ENCODE data around the gene WDR86.

The WDR86 gene

DNA sequence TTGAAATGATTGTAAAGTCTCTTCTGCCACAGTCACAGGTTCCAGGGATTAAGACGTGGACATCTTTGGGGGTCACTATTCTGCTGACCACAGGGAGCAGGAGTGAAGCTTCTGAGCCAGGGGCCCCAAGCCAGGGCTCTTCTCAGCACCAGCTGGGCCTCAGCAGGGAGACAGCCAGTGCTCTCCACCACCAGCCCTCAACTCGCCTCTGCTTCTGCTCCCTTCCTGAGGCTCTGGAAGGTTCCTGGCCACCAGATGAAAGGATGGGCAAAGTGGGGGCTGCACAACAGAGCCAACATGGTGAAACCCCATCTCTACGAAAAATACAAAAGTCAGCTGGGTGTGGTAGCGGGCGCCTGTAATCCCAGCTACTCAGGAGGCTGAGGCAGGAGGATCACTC lies 41.3 kb upstream of the WDR86 start:
- peaks cover 6% of the 10 kb centered on the region for H3K4me1 ChIP-seq (ENCODE audit: control insufficient read depth, insufficient read depth, low read length)
- peaks cover 7% of the 10 kb centered on the region; the same call in 1 of the 2 replicates for H3K27me3 ChIP-seq (ENCODE audit: control insufficient read depth, insufficient read depth, low read length)
- no peaks in the 10 kb centered on the region for H3K9me3 ChIP-seq (ENCODE audit: control insufficient read depth, insufficient read depth, low read depth, low read length)
- H3K27ac ChIP-seq (ENCODE audit: low read depth, low read length) = no peak overlapping the region
- H3K4me3 ChIP-seq (ENCODE audit: low read depth, low read length) = no peak overlapping the region
- no peak overlapping the region for H3K9ac ChIP-seq (ENCODE audit: low read length)
- no peaks in the 10 kb centered on the region for H3K36me3 ChIP-seq (ENCODE audit: control insufficient read depth, insufficient read depth, low read length)

DNA sequence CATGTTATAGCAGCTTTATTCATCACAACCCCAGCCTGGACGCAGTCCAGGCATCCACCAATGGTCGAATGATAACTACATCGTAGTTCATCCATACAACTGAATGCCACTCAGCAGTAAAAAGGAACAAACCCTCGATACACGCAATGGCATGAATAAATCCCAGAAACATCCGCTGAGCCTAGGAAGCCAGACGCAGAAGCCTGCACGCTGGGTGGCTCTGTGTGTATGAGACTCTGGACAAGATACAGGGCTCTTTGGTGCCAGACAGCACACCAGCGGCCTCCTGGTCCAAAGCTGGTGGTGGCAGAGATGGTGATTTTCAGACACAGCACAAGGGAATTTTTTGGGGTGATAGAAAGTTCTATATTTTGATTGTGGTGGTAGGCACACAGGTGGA lies 40.2 kb upstream of the WDR86 start:
- H3K36me3 ChIP-seq (ENCODE audit: control insufficient read depth, insufficient read depth, low read length) = no peaks in the 10 kb centered on the region
- H3K27me3 ChIP-seq (ENCODE audit: control insufficient read depth, insufficient read depth, low read length) = peaks cover 7% of the 10 kb centered on the region; the same call in 1 of the 2 replicates
- no peak overlapping the region for H3K9ac ChIP-seq (ENCODE audit: low read length)

DNA sequence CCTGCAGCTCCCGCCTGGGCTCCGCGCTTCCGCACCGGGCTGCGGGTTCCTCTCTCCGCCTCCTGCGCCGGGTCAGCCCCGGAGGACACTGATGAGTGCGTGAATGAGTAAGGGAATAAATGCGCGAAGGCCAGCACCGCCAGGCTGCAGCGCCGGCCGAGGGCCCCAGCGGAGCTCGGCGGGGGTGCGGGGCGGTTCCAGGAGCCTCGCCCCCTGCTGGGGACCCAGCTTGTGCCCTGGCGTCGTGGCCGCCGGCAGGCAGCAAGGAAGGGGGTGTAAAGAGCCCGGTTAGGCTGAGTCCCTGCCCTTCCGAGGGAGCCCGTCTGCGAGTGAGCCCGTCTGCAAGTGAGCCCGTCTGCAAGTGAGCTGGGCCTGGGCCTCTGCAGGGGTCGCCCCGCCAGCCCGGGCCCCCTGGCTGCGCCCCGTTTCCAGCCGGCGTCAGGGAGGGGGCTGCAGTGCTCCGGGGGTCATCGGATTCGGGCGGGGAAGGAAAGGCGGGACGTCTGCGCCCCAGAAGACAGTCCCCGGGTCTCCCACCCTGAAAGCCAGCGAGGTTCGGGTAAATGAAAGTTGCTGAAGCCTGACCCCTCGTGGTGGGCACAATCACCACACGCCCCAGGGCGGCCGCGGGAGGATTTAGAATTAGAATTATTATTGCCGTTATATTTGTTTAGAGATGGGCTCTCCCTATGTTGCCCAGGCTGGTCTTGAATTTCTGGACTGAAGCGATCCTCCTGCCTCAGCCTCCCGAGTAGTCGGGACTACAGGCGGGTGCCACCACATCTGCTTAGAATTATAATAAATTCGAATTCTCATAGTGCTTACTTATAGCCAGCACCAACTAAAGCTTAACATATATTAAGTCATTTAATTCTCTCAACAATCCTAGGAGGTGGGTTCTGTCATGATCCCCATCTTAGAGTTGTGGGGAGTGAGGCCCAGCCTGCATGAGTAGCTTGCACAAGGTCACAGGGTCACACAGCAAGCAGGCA lies 38.7 kb upstream of the WDR86 start:
- peaks cover 7% of the 10 kb centered on the region; the same call in 1 of the 2 replicates for H3K27me3 ChIP-seq (ENCODE audit: control insufficient read depth, insufficient read depth, low read length)
- H3K9me3 ChIP-seq (ENCODE audit: control insufficient read depth, insufficient read depth, low read depth, low read length) = no peaks in the 10 kb centered on the region
- H3K9ac ChIP-seq (ENCODE audit: low read length) = peak overlapping the region; percentile 45
- peaks cover 6% of the 10 kb centered on the region for H3K4me1 ChIP-seq (ENCODE audit: control insufficient read depth, insufficient read depth, low read length)
- no peak overlapping the region; the same call in 1 of the 2 replicates for H3K27ac ChIP-seq (ENCODE audit: low read depth, low read length)
- H3K4me3 ChIP-seq (ENCODE audit: low read depth, low read length) = peak overlapping the region; percentile 66
- no peaks in the 10 kb centered on the region for H3K36me3 ChIP-seq (ENCODE audit: control insufficient read depth, insufficient read depth, low read length)

More for the DNA sequence above, 40.2 kb upstream of the WDR86 start:
- no peak overlapping the region for H3K4me3 ChIP-seq (ENCODE audit: low read depth, low read length)
- no peak overlapping the region for H3K27ac ChIP-seq (ENCODE audit: low read depth, low read length)
- H3K9me3 ChIP-seq (ENCODE audit: control insufficient read depth, insufficient read depth, low read depth, low read length) = no peaks in the 10 kb centered on the region
- H3K4me1 ChIP-seq (ENCODE audit: control insufficient read depth, insufficient read depth, low read length) = peaks cover 6% of the 10 kb centered on the region

DNA sequence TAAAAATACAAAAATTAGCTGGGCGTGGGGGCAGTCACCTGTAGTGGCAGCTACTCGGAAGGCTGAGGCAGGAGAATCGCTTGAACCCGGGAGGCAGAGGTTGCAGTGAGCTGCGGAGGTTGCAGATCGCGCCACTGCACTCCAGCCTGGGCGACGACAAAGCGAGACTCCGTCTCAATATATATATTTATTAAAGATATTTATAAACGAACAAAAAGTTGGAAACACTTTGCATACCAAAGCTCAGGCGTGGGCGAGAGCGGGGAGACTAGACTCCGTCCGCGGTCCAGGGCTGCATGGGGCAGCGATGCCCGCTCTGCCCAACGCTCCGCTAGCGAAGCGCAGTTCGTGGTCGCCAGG lies 38.0 kb upstream of the WDR86 start:
- no peaks in the 10 kb centered on the region for H3K36me3 ChIP-seq (ENCODE audit: control insufficient read depth, insufficient read depth, low read length)
- no peaks in the 10 kb centered on the region for H3K9me3 ChIP-seq (ENCODE audit: control insufficient read depth, insufficient read depth, low read depth, low read length)
- peaks cover under 1% of the 10 kb centered on the region; the same call in 1 of the 2 replicates for H3K4me1 ChIP-seq (ENCODE audit: control insufficient read depth, insufficient read depth, low read length)
- peak overlapping the region; percentile 66 for H3K4me3 ChIP-seq (ENCODE audit: low read depth, low read length)
- peaks cover 7% of the 10 kb centered on the region; the same call in 1 of the 2 replicates for H3K27me3 ChIP-seq (ENCODE audit: control insufficient read depth, insufficient read depth, low read length)
- no peak overlapping the region for H3K27ac ChIP-seq (ENCODE audit: low read depth, low read length)
- no peak overlapping the region for H3K9ac ChIP-seq (ENCODE audit: low read length)

DNA sequence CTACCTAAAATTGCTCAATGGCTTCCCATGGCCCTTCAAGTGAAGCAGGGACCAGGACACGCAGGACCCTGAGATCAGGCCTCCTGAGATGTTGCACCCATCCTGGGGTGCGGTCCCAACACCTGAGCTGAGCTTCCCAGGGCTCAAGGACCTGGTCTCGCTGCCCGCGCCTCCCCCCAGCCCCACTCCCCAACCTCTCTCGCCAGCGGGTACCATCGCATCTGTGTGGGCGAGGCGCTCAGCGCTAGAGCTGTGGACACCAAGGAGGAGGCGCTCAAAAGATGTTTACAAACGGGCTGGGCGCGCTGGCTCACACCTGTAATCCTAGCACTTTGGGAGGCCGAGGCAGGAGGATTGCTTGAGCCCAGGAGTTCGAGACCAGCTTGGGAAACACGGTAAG lies 37.5 kb upstream of the WDR86 start:
- peaks cover 7% of the 10 kb centered on the region; the same call in 1 of the 2 replicates for H3K27me3 ChIP-seq (ENCODE audit: control insufficient read depth, insufficient read depth, low read length)
- H3K27ac ChIP-seq (ENCODE audit: low read depth, low read length) = no peak overlapping the region
- no peaks in the 10 kb centered on the region for H3K36me3 ChIP-seq (ENCODE audit: control insufficient read depth, insufficient read depth, low read length)
- H3K9ac ChIP-seq (ENCODE audit: low read length) = no peak overlapping the region
- no peaks in the 10 kb centered on the region for H3K9me3 ChIP-seq (ENCODE audit: control insufficient read depth, insufficient read depth, low read depth, low read length)
- no peak overlapping the region for H3K4me3 ChIP-seq (ENCODE audit: low read depth, low read length)
- H3K4me1 ChIP-seq (ENCODE audit: control insufficient read depth, insufficient read depth, low read length) = no peaks in the 10 kb centered on the region; the same call in 1 of the 2 replicates

DNA sequence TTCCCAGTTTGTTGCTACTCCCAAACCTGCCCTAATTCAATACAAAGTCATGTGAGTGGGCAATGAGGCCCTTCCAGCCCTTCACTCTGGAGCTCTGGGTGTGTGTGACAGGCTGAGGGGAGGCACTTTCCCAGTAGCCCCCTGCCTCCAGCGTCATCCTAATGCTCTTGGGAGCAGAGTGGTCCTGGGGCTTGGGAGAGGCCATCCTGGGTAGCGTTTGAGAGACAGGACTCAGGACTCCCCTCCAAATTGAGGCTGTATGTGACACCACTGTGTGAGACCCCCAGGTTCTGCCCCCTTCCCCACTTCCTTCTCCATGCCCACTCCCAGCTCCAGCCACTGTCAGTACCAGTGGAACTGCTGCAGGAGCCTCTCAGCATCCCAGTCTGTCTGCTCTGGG lies 36.6 kb upstream of the WDR86 start:
- Histone ChIP-seq H3K36me3 (ENCODE audit: control insufficient read depth, insufficient read depth, low read length) (no peaks in the 10 kb centered on the region), H3K27ac (ENCODE audit: low read depth, low read length) (no peak overlapping the region), H3K9me3 (ENCODE audit: control insufficient read depth, insufficient read depth, low read depth, low read length) (no peaks in the 10 kb centered on the region), H3K27me3 (ENCODE audit: control insufficient read depth, insufficient read depth, low read length) (peaks cover 7% of the 10 kb centered on the region; the same call in 1 of the 2 replicates), H3K4me3 (ENCODE audit: low read depth, low read length) (no peak overlapping the region), H3K4me1 (ENCODE audit: control insufficient read depth, insufficient read depth, low read length) (peaks cover 6% of the 10 kb centered on the region), H3K9ac (ENCODE audit: low read length) (no peak overlapping the region)

DNA sequence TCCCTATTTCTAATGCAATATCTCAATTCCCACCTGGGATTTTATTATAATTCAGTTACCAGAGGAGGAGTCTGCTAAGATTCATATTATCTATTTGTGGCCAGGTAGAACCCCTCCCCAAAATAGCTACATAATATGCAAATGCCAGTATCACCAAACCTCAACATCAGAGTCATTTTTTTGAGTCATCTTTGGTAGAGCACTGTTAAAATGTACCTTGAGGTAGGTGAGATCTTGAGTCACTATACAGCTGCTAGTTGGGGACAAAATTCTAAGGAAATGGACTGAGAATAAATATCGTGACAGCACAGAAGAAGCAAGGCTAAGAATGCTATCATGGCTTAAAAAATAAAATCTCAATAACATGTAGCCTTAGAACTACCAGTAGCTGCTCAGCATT lies 34.8 kb upstream of the WDR86 start:
- peaks cover 7% of the 10 kb centered on the region; the same call in 1 of the 2 replicates for H3K27me3 ChIP-seq (ENCODE audit: control insufficient read depth, insufficient read depth, low read length)
- H3K9me3 ChIP-seq (ENCODE audit: control insufficient read depth, insufficient read depth, low read depth, low read length) = no peaks in the 10 kb centered on the region
- no peaks in the 10 kb centered on the region for H3K36me3 ChIP-seq (ENCODE audit: control insufficient read depth, insufficient read depth, low read length)
- no peak overlapping the region for H3K9ac ChIP-seq (ENCODE audit: low read length)
- peaks cover 20% of the 10 kb centered on the region for H3K4me1 ChIP-seq (ENCODE audit: control insufficient read depth, insufficient read depth, low read length)
- H3K27ac ChIP-seq (ENCODE audit: low read depth, low read length) = no peak overlapping the region
- H3K4me3 ChIP-seq (ENCODE audit: low read depth, low read length) = no peak overlapping the region

DNA sequence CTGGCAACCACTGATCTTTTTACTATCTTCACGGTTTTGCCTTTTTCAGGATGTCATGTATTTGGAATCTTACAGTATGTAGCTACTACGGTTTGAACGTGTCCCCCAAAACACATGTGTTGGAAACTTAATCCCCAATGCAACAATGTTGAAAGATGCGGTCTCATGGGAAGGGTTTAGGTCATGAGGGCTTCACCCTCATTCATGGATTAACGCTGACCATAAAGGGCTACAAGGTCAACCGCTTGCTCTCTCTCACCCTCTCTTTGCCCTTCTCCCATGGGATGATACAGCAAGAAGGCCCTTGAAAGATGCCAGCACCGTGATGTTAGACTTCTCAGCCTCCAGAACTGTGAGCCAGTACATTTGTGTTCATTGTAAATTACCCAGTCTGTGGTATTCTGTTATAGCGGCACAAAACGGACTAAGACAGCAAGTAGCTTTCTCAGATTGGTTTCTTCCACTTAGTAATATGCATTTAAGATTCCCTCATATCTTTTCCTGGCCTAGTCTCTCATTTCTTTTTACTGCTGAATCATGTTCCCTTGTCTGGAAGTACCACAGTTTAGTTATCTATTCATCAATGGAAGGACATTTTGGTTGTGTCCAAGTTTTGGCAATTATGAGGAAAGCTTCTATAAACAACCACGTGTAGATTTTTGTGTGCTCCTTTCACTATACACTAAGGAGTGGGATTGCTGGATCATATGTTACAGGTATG lies 33.1 kb upstream of the WDR86 start:
- Histone ChIP-seq H3K36me3 (ENCODE audit: control insufficient read depth, insufficient read depth, low read length) (no peaks in the 10 kb centered on the region), H3K9ac (ENCODE audit: low read length) (no peak overlapping the region), H3K4me1 (ENCODE audit: control insufficient read depth, insufficient read depth, low read length) (peaks cover 27% of the 10 kb centered on the region), H3K27me3 (ENCODE audit: control insufficient read depth, insufficient read depth, low read length) (peaks cover 12% of the 10 kb centered on the region; the same call in 1 of the 2 replicates), H3K4me3 (ENCODE audit: low read depth, low read length) (no peak overlapping the region), H3K9me3 (ENCODE audit: control insufficient read depth, insufficient read depth, low read depth, low read length) (no peaks in the 10 kb centered on the region), H3K27ac (ENCODE audit: low read depth, low read length) (no peak overlapping the region)

DNA sequence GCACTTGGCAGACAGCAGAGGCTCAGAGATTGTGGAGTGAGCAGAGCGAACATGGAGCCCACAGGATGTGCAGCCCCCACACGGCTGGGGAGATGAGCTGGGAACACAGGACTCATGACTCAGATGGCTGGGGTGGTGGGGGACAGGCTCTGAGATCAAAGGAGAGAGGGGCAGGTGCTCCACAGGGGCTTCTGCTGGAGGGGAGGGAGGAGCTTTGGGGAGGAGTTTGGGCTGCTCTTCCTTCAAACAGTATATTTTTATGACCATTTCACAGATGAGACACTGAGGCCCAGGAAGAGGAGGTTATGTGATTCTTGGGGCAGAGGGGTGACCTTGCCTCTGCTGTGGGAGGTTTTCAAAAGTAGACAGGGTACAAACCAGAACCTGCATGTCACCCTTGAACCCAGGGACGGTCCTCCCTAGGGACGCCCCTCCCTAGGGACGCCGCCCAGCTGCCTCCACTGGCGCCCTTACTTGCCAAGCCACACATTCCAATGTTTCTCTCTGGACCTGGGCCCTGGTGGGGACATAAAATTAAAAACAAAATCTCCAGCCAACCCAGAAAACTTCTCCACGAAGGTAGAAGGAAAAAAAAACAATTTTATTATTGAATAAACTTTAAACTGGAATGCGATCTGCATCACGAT lies 31.1 kb upstream of the WDR86 start:
- no peaks in the 10 kb centered on the region for H3K36me3 ChIP-seq (ENCODE audit: control insufficient read depth, insufficient read depth, low read length)
- H3K27ac ChIP-seq (ENCODE audit: low read depth, low read length) = no peak overlapping the region
- H3K4me3 ChIP-seq (ENCODE audit: low read depth, low read length) = peak overlapping the region; percentile 70
- H3K4me1 ChIP-seq (ENCODE audit: control insufficient read depth, insufficient read depth, low read length) = peaks cover 37% of the 10 kb centered on the region
- no peaks in the 10 kb centered on the region for H3K9me3 ChIP-seq (ENCODE audit: control insufficient read depth, insufficient read depth, low read depth, low read length)
- peaks cover 9% of the 10 kb centered on the region; the same call in 1 of the 2 replicates for H3K27me3 ChIP-seq (ENCODE audit: control insufficient read depth, insufficient read depth, low read length)
- peak overlapping the region; percentile 57 for H3K9ac ChIP-seq (ENCODE audit: low read length)

DNA sequence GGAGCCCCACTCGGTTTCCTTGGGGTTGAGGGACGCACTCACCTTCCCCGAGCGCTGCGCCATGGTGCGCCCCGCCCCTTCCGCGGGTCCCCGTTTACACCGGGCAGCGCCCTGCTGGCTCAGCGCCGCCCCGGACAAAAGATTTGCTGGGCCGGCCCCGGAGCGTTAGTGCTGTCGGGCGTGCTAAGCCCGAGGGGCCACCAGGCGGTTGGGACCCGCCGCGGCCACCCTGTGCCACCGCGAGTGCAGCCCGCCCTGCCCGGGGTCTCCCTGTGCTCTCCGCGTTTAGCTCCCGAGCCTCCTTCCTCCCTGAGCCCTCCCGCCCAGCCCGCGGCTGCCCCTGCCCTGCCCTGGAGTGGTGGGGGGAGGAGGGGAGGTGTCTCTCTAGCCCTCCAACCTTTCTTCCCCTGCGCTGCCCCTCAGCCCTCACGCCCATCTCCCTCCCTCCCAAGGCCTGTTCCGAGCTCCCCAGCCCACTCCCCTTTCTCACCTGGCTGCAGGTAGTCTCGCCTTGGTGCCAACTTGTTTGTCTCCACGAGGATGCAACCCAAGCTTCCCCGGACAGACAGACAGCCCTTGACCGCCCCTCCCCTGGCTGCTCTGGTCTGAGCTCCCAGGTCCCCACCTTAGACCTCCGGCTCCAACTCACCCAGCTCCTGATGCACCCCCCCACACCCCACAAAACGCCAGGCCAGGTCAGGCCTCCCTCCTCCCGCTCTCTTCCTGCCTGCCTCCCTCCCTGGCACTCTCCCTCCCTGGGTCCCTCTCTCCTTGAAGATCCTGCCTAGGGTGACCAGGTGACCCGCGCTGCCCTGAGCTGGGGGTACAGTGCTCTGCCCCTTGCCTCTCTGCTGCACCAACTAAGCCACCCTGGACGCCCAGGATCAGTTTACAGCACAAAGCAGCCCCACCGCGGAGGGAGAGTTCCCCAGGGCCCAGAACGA lies 30.3 kb upstream of the WDR86 start, which contains the start of gene CRYGN:
Gene CRYGN (minus strand): TSS at position 287 of the 944 bp plus-strand sequence. CDS start 224 bp downstream, at position 63.
- peaks cover 9% of the 10 kb centered on the region; the same call in 1 of the 2 replicates for H3K27me3 ChIP-seq (ENCODE audit: control insufficient read depth, insufficient read depth, low read length)
- peak within 1 kb of the TSS; percentile 57 for H3K9ac ChIP-seq (ENCODE audit: low read length)
- no peaks in the 10 kb centered on the region for H3K9me3 ChIP-seq (ENCODE audit: control insufficient read depth, insufficient read depth, low read depth, low read length)
- H3K27ac ChIP-seq (ENCODE audit: low read depth, low read length) = no peak within 1 kb of the TSS
- peaks cover 37% of the 10 kb centered on the region for H3K4me1 ChIP-seq (ENCODE audit: control insufficient read depth, insufficient read depth, low read length)
- no peaks in the 10 kb centered on the region for H3K36me3 ChIP-seq (ENCODE audit: control insufficient read depth, insufficient read depth, low read length)
- peak within 1 kb of the TSS; percentile 70 for H3K4me3 ChIP-seq (ENCODE audit: low read depth, low read length)
